Body of pancreas (tissue), 4 donors: Measurements from ENCODE around the gene NLGN1. TPM values are rescaled to one million over a fixed set of nuclear protein-coding genes. Genes with fewer than 3 reads are reported as not detected.

Experiments
- ATAC-seq: fragments of 150-250 bp; one replicate; pipeline ENCODE4 v1.9.1; 2016
- DNase-seq, 4 donors: peaks; one replicate each; pipeline ENCODE4 v3.0.0-alpha.2; 2019
- H3K27ac ChIP-seq, 4 donors: fragments of 200-600 bp; sonication (generic); 1 replicate in 3 of 4; 2 replicates in 1 of 4; pipeline versions ENCODE4 v1.5.1 to v1.6.1; 2016 to 2019; ENCODE audit warnings: mild to moderate bottlenecking in 1 of 4, mixed read lengths in 1 of 4, moderate library complexity in 1 of 4
- H3K27me3 ChIP-seq, 2 donors: fragments of 200-600 bp; sonication (generic); one replicate each; pipeline ENCODE4 v1.6.0; 2016; ENCODE audit warnings: mild to moderate bottlenecking in 1 of 2
- H3K36me3 ChIP-seq, 2 donors: fragments of 200-600 bp; sonication (generic); replicated peaks in 1 of 2; 2 replicates each; pipeline ENCODE4 v1.5.1; 2016; ENCODE audit warnings: low read depth in 2 of 2; ENCODE audit not compliant: insufficient read depth in 1 of 2
- H3K4me1 ChIP-seq: fragments of 200-600 bp; sonication (generic); one replicate; pipeline ENCODE4 v1.6.0; 2016
- H3K4me3 ChIP-seq, 2 donors: fragments of 200-600 bp; sonication (generic); 1 replicate in 1 of 2; 2 replicates in 1 of 2; pipeline ENCODE4 v1.5.1; 2016 to 2019
- H3K9me3 ChIP-seq, 3 donors: fragments of 200-600 bp; sonication (generic); 1 replicate in 2 of 3; 2 replicates in 1 of 3; pipeline ENCODE4 v1.5.1; 2016
- CTCF ChIP-seq, 7 experiments: fragments of 450-650 bp in 4 of 7; fragments of 200-600 bp in 3 of 7; sonication (generic) in 3 of 7; IDR thresholded peaks; one replicate each; pipeline ENCODE4 v1.5.1; 2016 to 2019; ENCODE audit warnings: antibody characterized with exemption in 7 of 7
- POLR2A ChIP-seq, 3 donors: fragments of 450-650 bp; IDR thresholded peaks; one replicate each; pipeline ENCODE4 v1.6.1; 2016; ENCODE audit warnings: antibody characterized with exemption in 3 of 3, mild to moderate bottlenecking in 2 of 3
- WGBS, 2 donors: methylation state at CpG; one replicate each; pipeline ENCODE4 v1.1.5; 2017; 5-methylcytosine and 5-hydroxymethylcytosine counted together
- intact Hi-C: fragments of 100-400 bp; cut with DNase I; formaldehyde crosslinking; loops from one replicate; pipeline ENCODE4 v1.15.1; 2023
- total RNA-seq, 2 donors: library from RNA; depleted of rRNA; stranded (reverse); fragments of >200 nt; gene quantifications; one replicate each; pipeline ENCODE4 v1.1.0, GENCODE V29; 2016

Gene NLGN1
- total RNA-seq, 2 donors from 2014 or later, result 0.52 to 1.3 TPM

- no peaks in the 10 kb centered on the region for H3K27me3 ChIP-seq
- H3K9me3 ChIP-seq, result no peaks in the 10 kb centered on the region
- intact Hi-C loops, result no loop called here
- H3K4me3 ChIP-seq, result no peak overlapping the region
- no peak for DNase-seq
- no peaks in the 10 kb centered on the region for H3K4me1 ChIP-seq
- WGBS, 2 donors, result 80 to 85% methylated on average over 3 of the region's 3 CpGs
- no peaks in the 10 kb centered on the region for H3K36me3 ChIP-seq
- no peak for TF ChIP-seq POLR2A (IDR thresholded peaks at IDR 0.05)
- no peak for TF ChIP-seq CTCF (IDR thresholded peaks at IDR 0.05)
- ATAC-seq, result no peak
- no peak overlapping the region for H3K27ac ChIP-seq
Observed at GRCh38 chr3:174329321-174329720, 931.8 kb downstream of the NLGN1 start.

- no peak for DNase-seq
- Histone ChIP-seq H3K4me3 (no peak overlapping the region), H3K4me1 (no peaks in the 10 kb centered on the region), H3K36me3 (no peaks in the 10 kb centered on the region), H3K27me3 (no peaks in the 10 kb centered on the region), H3K27ac (no peak overlapping the region), H3K9me3 (no peaks in the 10 kb centered on the region)
- ATAC-seq, result no peak
- TF ChIP-seq POLR2A (IDR thresholded peaks at IDR 0.05) (no peak), CTCF (IDR thresholded peaks at IDR 0.05) (no peak)
- intact Hi-C loops, result no loop called here
Observed at GRCh38 chr3:174330303-174330702, 932.8 kb downstream of the NLGN1 start.

- TF ChIP-seq CTCF (IDR thresholded peaks at IDR 0.05) (no peak), POLR2A (IDR thresholded peaks at IDR 0.05) (no peak)
- 48 to 78% methylated on average over 6 of the region's 6 CpGs for WGBS, 2 donors
- peak overlapping the region in 1 of 4 donors; percentile 34 for H3K27ac ChIP-seq
- no peak overlapping the region for H3K4me3 ChIP-seq
- no peaks in the 10 kb centered on the region for H3K27me3 ChIP-seq
- no peaks in the 10 kb centered on the region for H3K9me3 ChIP-seq
- H3K36me3 ChIP-seq, result no peaks in the 10 kb centered on the region
- H3K4me1 ChIP-seq, result no peaks in the 10 kb centered on the region
- ATAC-seq (no peak), DNase-seq (no peak)
- intact Hi-C loops, result no loop called here
Observed at GRCh38 chr3:174331095-174331800, 933.7 kb downstream of the NLGN1 start.

- H3K4me1 ChIP-seq, result no peaks in the 10 kb centered on the region
- ATAC-seq, result no peak
- H3K4me3 ChIP-seq, result no peak overlapping the region
- TF ChIP-seq CTCF (IDR thresholded peaks at IDR 0.05) (no peak), POLR2A (IDR thresholded peaks at IDR 0.05) (no peak)
- no peaks in the 10 kb centered on the region for H3K9me3 ChIP-seq
- H3K27ac ChIP-seq, result no peak overlapping the region
- intact Hi-C loops, result no loop called here
- 43 to 47% methylated on average over 2 of the region's 2 CpGs for WGBS, 2 donors
- no peaks in the 10 kb centered on the region for H3K27me3 ChIP-seq
- no peaks in the 10 kb centered on the region for H3K36me3 ChIP-seq
- DNase-seq, result no peak
Observed at GRCh38 chr3:174332391-174332790, 934.8 kb downstream of the NLGN1 start.

- intact Hi-C loops, result no loop called here
- H3K27me3 ChIP-seq, result no peaks in the 10 kb centered on the region
- whole genome bisulfite sequencing, 2 donors, result 43 to 55% methylated on average over 2 of the region's 2 CpGs
- H3K4me3 ChIP-seq, result no peak overlapping the region
- no peaks in the 10 kb centered on the region for H3K4me1 ChIP-seq
- no peak overlapping the region for H3K27ac ChIP-seq
- H3K36me3 ChIP-seq, result no peaks in the 10 kb centered on the region
- no peak for DNase-seq
- no peaks in the 10 kb centered on the region for H3K9me3 ChIP-seq
- ATAC-seq, result no peak
- TF ChIP-seq CTCF (IDR thresholded peaks at IDR 0.05), result no peak
- no peak for TF ChIP-seq POLR2A (IDR thresholded peaks at IDR 0.05)
Observed at GRCh38 chr3:174333640-174334039, 936.1 kb downstream of the NLGN1 start.
